Daoy (cell line): ENCODE measurements around the gene ATP6V0B. TPM values are rescaled to one million over a fixed set of nuclear protein-coding genes. Genes with fewer than 3 reads are reported as not detected.

Experiments used
- DNase-seq: peaks from one replicate; pipeline ENCODE4 v3.0.0-alpha.2; 2015; ENCODE audit warnings: low read depth
- total RNA-seq: library from RNA; depleted of rRNA; stranded (reverse); fragments of >200 nt; shearing (Covaris generic); gene quantifications from 2 replicates; pipeline ENCODE4 v1.2.3, GENCODE V29; 2014; rRNA removed

ATP6V0B gene
- 207 and 233 TPM in 2 replicates for total RNA-seq

DNA sequence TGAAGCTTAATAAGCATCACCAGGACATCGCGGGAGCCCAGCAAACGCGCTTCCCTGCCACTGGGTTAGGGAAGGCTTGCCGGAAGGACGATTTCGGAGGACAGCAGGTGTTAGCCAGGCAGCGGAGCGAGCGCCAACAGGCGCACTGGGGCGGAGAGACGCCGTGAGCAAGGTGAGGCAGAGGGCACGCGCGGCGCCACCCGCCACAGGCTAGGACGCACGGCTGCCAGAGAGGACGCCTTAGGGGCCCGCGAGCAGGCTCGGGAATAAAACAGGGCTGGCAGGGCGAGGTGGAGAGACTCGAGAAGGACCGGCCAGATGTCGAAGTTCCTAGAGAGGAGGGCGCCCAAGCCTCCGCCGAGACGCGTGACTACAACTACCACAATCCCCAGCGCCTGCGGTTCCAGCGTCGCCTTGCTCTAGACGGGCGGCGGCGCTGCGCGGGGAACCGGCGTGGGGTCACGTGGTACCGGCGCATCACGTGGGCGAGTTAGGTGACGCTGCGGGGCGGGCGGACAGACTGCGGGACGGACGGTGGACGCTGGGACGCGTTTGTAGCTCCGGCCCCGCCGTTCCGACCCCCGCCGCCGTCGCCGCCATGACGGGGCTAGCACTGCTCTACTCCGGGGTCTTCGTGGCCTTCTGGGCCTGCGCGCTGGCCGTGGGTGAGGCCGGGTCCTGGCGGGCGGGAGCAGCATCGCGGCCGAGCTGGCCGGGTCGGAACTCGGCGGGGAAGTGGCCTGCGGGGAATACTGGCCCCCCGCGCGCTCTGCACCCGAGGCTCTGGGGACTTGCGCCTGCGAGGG is at the start of gene ATP6V0B:
TSS of gene ATP6V0B (plus strand) at position 518 of the 806 bp plus-strand sequence. CDS start at position 599, 81 bp downstream.
- DNase-seq, result peak; percentile 98

DNA sequence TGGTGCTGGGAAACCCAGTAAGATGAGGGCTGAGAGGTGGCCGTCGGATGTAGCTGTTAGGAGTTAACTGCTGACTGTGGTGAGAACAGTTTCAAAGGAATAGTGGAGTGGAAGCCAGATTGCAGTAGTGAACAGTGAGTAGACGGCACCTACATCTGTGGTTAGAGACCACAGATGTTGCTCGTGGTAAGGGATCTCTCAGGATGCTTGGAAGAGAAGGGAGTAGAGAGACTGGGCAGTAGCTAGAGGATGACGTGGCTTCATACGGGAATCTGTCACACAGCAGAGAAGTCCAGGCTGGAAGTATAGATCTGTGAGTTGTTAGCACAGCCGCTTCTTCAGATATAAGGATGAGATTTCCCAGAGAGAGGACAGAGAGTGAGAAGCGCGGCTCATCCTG is 48.9 kb upstream of the ATP6V0B start:
- no peak for DNase-seq

DNA sequence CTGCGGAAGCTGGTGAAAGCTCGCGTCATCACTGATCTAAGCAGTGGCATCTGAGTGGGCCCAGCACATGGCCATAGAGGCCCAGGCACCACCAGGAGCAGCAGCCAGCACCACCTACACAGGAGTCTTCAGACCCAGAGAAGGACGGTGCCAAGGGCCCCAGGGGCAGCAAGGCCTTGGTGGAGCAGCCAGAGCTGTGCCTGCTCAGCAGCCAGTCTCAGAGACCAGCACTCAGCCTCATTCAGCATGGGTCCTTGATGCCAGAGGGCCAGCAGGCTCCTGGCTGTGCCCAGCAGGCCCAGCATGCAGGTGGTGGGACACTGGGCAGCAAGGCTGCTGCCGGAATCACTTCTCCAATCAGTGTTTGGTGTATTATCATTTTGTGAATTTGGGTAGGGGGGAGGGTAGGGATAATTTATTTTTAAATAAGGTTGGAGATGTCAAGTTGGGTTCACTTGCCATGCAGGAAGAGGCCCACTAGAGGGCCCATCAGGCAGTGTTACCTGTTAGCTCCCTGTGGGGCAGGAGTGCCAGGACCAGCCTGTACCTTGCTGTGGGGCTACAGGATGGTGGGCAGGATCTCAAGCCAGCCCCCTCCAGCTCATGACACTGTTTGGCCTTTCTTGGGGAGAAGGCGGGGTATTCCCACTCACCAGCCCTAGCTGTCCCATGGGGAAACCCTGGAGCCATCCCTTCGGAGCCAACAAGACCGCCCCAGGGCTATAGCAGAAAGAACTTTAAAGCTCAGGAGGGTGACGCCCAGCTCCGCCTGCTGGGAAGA is 44.4 kb upstream of the ATP6V0B start:
- no peak for DNase-seq

DNA sequence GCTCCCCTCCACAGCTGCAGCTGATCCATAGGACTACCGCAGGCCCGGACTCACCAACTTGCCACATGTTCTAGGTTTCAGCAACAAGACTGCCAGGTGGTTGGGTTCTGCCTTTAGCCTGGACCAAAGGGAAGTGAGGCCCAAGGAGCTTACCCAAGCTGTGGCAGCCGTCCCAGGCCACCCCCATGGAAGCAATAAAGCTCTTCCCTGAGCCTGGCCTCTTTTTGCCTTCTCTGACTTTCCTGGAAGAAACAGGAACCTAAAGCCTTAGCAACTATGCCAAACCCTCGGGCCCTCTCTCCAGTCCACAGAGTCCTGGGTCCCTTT is 43.8 kb upstream of the ATP6V0B start:
- DNase-seq, result no peak

DNA sequence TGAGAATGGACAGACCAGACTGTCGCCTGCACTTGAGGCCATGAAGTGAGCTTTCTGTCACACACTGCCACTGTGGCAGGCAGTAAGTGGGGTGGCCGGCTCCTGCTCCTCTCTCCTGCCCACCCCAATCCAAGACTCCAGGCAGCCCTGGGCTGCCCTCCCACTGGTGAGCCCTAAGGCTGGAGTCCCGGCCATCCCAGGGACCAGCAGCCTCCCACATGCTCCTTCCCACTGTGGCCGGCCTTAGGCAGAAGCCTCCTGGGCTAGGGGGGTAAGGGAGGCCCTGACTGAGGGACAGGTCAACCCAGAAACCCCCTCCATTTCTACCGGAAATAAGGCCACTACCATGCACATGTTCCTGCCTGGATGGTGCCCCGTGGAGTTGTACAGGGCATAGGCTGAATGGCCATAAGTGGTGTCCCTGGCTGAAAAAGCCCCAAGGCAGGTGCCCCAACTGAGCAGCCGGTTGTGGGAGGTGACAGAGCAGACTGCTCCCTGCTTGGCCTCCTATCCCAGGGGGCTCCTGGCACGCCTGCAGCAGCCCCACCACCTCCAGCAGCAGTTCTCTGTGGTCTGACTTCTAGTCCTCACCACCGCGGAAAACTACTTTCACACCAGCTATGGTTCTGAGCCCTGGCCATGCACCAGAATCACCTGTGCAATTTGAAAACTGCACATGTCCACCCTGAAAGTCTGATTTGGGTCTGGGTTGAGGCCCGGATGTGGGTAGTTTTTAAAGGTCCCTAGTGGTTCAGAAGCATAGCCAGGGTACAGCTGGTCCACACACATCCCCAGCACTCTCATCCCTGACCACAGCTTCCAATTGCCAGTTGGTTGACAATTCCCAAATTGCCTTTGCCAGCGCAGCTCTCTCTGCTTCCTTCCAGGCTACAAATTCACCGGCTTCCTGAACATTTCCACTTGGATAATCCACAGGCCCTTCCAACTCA is 42.8 kb upstream of the ATP6V0B start:
- no peak for DNase-seq

DNA sequence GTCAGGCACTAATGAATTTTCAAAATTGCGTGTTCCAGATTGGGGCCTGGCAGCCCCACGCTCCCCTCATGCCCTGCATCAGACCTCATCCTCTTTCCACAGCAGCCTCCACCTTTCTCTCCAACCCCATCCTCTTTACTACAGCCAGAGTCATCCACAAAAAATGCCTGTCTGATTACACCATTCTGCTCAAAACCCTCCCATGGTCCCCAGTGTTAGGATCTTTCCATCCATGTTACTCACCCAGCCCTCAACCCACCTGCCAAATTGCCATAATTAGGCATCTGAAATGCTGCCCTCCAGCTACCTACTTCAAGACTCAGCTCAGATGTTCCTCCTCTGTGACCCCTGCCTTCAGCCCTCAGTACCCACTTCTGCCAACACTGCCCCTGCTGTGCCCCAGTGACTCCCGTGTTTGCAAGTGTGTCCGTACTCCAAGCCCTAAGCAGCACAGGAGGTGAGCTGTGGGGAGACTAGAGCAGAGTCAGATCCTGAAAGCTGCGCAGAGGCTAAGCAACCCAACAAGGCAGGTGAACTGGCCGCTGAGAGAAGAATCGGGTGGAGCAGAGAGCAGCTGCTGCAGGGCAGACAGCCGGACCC is 41.9 kb upstream of the ATP6V0B start:
- DNase-seq, result peak; percentile 68

DNA sequence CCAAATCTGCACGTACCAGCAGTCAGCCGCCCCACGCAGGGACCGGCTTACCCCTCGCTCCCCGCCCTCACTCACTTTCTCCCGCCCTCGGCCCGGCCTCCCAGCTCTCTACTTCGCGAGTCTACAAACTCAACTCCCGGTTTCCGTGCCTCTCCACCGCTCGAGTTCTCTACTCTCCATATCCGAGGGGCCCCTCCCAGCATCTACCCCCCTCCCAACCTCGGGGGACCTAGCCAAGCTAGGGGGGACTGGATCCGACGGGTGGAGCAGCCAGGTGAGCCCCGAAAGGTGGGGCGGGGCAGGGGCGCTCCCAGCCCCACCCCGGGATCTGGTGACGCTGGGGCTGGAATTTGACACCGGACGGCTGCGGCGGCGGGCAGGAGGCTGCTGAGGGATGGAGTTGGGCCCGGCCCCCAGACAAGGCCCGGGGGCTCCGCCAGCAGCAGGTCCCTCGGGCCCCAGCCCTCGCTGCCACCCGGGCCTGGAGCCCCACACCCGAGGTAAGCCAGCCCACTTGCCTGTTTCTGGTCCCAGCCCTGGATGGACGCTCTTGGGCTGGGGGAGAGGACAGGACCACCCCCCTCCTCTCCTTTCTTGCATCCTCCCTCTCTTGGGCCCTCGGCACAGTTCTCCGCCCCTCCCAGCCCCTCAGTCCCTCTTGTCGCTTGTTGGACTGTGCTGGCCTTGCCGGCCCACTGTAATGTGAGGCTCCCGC is 41.2 kb upstream of the ATP6V0B start, which contains the start of gene ARTN:
TSS of gene ARTN (plus strand) at position 416 of the 715 bp plus-strand sequence. CDS start 1,856 bp downstream, outside the sequence.
- peak; percentile 67 for DNase-seq

DNA sequence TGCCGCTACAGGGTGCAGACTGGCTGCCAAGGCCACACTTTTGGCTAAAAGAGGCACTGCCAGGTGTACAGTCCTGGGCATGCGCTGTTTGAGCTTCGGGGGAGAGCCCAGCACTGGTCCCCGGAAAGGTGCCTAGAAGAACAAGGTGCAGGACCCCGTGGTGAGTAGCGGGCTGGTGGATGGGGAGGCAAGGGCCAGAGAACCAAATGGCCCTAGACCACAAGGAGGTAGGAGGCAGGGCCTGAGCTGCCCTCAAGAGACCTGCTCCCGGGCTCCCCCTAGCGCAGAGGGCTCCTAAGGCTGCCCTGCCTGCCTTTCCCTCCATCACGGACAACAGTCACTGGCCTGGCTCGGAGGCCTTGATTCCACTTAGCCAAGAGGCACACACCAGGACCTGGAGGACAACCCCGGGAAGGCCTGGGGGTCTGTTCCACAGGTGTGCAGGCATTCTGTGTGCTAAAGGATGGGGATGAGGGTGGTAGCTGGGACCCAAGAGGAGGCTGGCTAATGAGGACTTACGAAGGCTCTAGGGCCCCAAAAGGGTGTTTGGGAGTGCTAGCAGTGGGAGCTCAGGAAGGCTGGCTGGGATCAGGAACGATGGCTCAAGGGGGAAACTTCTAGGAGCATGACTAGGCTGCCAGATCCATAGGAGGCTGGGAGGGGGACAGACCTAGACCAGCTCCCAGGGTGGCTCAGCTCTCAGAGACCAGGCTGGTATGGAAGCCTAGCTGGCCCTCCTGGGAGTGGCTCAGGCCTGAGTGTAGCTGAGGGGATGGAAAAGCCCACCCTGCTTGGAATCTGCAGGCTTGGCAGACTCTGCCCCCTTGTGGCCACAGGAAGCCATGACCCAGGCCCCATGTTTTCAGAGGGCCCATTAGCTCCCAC is 40.4 kb upstream of the ATP6V0B start:
- peak; percentile 77 for DNase-seq

DNA sequence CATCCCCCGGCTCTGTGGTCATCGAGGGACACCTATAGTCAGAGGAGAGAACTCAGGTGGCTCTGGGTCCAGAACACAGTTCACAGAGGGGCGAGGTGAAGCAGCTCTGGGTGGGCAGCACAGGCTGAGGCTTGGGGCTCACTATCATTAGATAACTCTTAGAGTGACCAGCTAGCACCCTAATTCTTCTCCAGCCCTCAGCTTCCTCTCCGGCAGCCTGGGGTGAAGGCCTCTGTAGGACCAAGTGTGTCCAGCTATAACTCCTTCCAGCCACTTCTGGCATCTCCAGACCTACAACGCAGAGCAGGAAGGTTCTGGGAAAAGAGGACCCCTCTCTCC is 39.8 kb upstream of the ATP6V0B start:
- no peak for DNase-seq

DNA sequence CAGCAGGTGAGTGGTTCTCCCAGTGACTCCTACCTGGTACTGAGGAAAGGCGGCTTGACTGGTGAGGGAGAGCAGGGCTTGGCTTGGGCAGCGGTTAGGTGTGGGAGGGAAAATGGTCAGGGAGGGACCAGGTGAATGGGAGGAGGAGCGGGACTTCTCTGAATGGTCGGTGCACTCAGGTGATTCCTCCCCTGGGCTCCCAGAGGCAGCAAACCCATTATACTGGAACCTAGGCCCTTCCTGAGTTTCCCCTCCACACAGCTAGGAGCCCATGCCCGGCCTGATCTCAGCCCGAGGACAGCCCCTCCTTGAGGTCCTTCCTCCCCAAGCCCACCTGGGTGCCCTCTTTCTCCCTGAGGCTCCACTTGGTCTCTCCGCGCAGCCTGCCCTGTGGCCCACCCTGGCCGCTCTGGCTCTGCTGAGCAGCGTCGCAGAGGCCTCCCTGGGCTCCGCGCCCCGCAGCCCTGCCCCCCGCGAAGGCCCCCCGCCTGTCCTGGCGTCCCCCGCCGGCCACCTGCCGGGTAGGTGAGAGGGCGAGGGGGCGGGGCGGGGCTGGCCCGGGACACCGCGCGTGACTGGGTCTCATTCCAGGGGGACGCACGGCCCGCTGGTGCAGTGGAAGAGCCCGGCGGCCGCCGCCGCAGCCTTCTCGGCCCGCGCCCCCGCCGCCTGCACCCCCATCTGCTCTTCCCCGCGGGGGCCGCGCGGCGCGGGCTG is 38.9 kb upstream of the ATP6V0B start:
- DNase-seq, result no peak

DNA sequence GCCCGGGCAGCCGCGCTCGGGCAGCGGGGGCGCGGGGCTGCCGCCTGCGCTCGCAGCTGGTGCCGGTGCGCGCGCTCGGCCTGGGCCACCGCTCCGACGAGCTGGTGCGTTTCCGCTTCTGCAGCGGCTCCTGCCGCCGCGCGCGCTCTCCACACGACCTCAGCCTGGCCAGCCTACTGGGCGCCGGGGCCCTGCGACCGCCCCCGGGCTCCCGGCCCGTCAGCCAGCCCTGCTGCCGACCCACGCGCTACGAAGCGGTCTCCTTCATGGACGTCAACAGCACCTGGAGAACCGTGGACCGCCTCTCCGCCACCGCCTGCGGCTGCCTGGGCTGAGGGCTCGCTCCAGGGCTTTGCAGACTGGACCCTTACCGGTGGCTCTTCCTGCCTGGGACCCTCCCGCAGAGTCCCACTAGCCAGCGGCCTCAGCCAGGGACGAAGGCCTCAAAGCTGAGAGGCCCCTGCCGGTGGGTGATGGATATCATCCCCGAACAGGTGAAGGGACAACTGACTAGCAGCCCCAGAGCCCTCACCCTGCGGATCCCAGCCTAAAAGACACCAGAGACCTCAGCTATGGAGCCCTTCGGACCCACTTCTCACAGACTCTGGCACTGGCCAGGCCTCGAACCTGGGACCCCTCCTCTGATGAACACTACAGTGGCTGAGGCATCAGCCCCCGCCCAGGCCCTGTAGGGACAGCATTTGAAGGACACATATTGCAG is 38.2 kb upstream of the ATP6V0B start:
- no peak for DNase-seq

DNA sequence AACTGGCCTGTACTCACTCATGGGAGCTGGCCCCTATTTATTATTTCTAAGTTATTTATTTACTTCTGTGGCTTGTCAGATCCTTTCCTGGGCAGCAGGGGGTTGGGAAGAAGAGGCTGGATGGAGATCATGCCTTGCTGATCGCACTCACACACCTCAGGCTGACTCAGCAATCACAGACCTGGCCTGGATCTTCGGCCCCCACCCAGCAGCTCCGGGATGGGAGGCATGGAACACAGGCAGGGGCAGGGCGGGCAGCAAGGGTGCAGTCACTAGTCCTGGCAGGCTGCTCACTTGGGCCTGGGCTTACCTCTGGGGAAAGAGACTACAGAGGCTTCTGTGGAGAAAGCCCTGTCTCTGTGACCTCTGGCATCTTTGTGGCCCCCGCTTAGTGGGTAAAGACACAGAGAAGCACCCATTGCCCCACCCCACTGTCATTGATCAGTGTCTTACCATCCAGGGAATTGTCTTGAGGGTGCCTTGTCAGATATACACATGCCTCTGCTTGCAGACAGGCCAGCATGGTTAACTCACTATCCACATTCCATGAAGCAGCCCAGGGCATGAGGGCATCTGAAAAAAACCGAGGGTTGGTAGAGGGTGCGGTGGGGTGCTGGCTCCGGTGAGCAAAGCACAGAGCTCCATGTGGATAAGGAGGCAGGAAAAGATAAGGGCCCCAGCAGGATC is 37.4 kb upstream of the ATP6V0B start:
- no peak for DNase-seq

DNA sequence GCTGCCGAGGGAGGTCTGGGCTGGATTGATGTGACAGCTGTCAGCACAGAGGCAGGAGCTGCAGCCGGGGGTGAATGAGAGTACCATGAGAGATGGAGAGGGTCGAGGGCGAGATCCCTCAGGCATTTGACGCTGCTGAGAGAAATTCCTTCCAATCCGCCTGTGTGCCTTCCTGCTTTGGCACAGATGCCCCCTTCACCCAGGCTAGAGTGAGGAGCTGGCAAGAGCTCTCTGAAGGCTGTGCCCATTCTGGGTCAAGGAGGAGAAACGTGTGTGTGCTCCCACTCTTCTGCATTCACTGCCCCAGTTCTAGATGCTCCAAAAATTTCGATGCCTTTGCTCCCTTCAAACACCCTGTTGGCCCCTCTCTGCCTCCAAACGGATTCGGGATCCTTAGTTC is 36.4 kb upstream of the ATP6V0B start:
- DNase-seq, result no peak

DNA sequence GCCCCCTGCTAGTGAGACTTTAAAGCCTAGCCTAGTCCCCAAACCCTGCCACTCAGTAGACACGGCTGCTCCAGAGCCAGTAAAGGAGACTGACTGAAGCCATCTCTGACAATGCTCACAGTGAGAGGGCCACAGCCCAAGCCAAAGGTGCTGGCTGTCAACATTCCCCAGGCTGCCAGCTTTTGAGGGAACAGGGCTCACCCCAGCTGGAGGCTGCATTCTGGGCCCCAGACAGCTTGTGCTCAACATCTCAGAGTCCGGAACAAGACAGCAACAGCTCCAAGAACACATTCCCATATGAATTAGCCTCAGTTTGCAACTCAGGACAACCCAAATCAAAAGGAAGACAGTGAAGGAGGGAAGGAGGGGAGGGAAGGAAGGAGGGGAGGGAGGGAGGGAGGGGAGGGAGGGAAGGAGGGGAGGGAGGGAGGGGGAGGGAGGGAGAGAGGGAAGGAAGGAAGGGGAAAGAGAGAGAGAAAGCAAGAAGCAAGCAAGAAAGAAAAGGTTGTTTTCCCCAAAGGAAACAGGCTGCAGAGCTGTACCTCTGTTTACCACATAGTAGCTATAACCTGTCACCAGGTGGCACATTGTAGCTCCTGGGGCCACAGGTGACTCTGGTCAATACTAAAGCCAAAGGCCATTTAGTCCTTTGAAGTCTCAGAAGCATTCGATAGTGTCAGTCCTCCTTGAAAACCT is 35.7 kb upstream of the ATP6V0B start:
- DNase-seq, result no peak

DNA sequence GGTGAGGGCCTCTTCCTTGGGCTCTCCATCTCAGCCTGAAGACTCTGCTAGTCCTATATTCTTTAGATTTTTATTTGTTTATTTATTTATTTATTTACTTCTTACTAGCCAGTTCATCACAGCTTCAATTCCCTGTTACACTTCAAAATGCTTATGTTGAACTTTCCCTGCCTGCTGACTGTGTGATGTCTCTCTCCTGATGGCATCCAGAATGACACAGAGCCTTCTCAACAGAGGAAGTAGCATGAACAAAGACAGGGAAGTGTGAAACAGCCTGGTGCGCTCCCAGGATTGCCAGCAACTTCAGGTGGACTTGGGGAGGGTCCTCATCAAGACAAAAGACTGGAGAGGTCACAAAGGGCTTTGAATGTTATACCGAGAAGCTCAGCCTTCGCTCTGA is 32.3 kb upstream of the ATP6V0B start:
- DNase-seq, result no peak

DNA sequence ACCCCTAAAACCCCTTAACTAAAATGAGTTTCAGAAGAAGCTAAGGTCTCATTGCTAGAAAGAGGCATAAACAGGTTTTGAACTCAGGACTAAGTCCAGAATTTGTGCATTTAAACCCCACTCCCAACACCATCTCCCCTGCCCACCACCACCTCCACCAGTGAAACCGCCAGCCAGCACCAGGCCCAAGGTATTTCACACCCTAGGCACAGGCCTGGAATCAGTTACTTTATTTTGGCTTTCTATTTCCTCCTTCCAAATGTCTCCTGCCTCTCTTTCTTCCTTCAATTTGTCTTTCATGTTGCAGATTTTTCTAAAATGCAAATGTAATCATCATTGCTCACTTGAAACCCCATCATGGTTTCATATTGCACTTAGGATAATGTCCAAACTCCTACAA is 29.9 kb upstream of the ATP6V0B start:
- DNase-seq, result no peak

DNA sequence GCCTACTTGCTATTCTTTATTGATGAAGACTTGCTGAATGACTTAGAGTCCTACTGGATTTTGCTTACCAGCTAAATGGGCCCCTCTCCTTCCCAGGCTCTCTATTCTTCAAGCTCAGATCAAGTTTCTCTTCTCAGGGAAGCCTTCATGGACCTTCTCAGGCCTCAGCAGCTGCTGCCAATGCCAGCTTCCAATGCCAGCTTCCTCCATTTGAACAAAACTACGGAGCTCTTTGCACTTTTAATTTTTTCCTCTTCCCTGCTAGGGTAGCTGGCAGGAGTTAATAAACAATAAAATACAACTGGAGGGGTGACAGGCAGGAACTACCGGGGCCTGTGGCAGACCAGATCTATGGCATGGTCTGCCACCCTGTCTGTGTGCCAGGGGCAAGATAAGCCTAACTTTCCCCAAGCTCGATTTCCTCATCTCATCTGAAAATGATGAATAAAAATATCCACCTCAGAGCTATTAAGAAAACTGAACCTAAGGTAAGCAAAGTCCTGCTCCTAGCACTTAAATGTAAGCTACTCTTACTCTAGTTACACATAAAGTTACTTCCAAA is 29.0 kb upstream of the ATP6V0B start:
- no peak for DNase-seq
